Posterior cingulate gyrus (tissue), 11 donors: Measurements from ENCODE around the gene SEMA5A.

ENCODE experiments used
- DNase-seq, 10 donors: peaks; one replicate each; pipeline versions ENCODE4 v3.0.0 to v3.0.0-alpha.2; 2020 to 2021; ENCODE audit warnings: mixed read lengths in 3 of 10
- intact Hi-C: fragments of 100-400 bp; cut with DNase I; formaldehyde crosslinking; loops from one replicate; pipeline ENCODE4 v1.15.1; 2023

Gene SEMA5A

GRCh38 chr5:9447691-9448090, 98.2 kb downstream of the SEMA5A start:
- no peak for DNase-seq
- intact Hi-C loops: no loop called here

- DNase-seq: no peak
- intact Hi-C loops: no loop called here
These were observed 100.0 kb downstream of the SEMA5A start for GRCh38 chr5:9445826-9446388.

DNA sequence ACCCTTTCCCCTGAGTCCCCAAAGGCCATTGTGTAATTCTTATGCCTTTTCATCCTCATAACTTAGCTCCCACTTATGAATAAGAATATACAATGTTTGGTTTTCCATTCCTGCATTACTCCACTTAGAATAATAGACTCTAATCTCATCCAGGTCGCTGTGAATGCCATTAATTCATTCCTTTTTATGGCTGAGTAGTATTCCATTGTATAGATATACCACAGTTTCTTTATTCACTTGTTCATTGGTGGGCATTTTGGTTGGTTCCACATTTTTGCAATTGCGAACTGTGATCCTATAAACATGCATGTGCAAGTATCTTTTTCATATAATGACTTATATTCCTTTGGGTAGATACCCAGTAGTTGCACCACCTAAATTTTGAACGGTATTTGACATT, 101.5 kb downstream of the SEMA5A start:
- intact Hi-C loops: no loop called here
- no peak for DNase-seq

DNA sequence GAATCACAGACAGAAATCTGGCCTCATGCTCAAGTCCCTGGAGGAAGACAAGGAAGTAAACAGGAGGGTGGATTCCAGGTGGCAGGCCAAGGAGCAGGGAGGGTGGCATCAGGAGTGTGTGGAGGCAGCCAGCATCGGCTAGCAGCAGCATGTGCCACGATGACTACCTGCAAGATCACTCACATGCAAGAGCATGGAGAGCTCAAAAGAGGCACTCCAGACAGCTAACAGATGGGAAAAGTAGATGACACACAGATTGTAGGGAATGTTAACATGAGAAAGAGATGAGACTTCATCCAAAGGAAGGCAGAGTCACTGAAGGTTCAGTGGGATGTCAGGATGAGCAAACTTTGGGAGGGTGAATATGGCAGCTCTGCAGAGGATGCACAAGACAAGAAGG, 104.3 kb downstream of the SEMA5A start:
- DNase-seq: no peak
- intact Hi-C loops: no loop called here

DNA sequence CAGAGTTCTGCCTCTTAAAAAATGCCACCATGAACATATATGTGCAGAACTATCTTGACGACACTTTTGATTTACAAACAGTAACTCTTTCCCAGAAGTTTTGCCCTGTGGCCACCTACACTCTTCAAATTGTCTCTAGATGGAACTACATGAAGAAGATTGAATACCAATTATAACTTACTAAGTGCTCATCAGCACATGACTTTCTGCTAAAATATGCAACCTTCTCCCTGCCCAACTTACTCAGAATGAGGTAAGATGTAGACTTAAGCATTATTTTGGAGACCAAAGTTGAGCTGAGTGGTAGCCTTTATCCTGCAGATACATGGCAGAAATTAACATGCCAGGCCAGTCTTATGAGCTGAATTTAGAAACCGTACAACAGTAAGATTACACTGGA, 105.4 kb downstream of the SEMA5A start:
- no peak for DNase-seq
- intact Hi-C loops: no loop called here

DNA sequence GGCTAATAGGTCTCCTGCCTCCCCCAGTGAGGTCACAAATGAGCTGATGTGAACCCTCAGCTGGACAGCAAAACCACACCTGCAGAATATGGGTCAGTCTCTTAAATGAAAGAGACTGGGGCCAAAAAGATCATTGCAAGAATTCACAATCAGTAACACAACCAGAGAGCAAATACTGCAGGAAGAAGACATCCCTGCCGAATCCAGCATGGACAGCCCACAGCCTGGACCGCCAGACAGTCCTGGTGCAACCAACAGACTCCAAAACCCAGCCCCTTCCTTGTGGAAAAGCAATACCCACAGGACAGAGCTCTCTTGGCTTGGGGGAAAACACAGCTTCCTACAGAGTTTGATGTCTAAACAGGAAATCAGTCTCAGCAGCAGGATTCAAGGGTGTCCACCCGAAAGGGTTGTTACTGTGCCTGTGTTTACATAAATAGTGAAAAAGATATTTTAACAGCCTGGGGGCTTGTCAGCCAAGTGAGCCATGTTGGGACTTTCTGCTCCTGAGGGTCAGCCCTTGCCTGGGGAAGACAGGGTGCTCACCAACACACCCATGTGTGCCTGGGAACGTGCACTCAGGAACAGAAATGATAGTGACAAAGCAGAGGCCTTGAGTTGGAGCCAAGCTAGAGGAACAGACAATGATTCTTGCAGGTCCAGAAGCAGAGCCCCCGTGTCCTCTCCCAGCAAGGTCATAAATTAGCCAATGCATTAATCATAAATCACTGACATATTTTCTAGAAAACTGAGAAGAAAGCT, 106.2 kb downstream of the SEMA5A start:
- DNase-seq: no peak
- intact Hi-C loops: no loop called here

GRCh38 chr5:9438596-9439354, 107.1 kb downstream of the SEMA5A start:
- intact Hi-C loops: no loop called here
- no peak for DNase-seq

DNA sequence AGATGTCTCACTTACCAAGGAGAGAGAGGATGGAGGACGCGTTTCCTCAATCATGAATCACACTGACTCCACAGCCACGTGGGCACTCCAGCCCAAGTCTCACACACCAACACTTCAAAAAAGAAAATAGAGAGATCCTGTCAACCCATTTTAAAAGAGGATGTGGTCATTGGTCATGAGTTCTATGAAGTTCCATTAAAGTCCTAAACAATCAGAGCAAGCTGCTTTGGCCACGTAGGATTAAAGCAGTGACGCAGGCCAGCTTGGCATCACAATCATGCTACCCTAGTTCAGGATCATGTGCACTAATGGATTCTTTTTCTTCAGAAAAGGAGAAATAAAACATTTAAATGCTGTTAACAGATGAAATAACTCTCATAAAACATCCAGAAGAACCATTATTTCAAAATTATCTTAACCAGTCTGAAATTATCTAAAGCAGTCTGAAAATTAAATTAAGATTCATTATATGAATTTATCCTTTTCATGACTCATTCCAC, 108.1 kb downstream of the SEMA5A start:
- no peak for DNase-seq
- intact Hi-C loops: no loop called here

DNA sequence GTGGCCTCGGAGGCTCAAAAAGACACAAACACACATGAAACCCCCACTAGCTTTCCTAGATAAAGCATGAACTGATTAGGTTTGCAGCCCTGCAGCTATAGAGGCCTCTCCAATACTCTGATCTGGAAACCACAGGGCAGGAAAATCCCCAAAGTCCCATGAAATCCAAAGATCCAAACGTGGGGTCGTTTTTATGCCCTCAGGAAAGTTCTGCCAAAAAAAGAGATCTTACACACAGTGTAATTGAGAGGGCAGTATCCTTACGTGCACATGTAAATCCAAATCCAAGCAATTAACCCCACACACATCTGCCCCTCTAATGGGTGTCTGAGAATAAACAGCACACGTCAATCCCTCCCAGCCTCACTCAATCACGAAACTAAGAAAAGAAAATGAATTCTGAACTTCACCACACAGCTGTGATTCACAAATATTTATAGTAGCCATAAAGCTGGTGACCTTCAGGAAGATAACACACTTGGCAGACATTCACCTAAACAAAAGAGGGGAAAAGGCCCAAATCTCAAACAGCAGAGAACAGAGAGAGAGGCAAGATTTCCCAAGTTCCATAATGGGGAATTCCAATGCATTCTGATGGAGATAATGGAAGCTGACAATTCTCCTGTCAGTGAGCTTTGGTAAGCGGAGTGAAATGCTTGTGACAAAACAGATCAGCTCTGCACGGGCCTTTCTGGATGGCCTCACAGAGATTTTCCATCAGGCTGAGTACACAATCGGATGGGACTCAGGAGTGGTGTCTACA, 114.2 kb downstream of the SEMA5A start:
- intact Hi-C loops: no loop called here
- no peak for DNase-seq

- intact Hi-C loops: no loop called here
- no peak for DNase-seq
These were observed 114.8 kb downstream of the SEMA5A start for GRCh38 chr5:9431151-9431495.

GRCh38 chr5:9430306-9430705, 115.6 kb downstream of the SEMA5A start:
- intact Hi-C loops: no loop called here

DNA sequence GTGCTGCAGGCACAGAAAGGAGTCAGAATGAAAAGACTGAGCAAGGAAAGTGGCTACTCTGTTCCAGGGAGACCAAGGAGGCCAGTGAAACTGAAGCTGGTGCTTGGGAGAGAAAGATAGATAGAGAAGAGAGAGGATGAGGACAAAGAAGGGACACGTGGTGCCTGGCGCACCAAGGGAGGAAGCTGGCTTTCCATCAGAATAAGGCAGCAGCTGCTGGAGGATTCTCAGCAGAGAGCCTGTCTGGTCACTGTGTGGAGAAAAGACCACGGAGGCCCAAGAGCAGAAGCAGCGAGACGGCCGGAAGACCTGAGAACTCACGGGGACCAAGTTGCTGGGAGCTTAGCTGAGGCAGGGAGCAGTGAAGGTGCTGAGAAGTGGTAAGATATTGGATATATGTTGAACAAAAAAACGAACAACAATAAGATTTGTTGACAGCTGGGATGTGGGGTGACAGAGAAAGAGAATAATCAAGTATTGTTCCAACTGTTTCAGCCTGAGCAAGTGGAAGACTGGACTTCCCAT, 116.1 kb downstream of the SEMA5A start:
- DNase-seq: peak in 3 of 10 donors; percentile 9 to 44 (median 41)
- intact Hi-C loops: no loop called here

More at GRCh38 chr5:9430306-9430705, 115.6 kb downstream of the SEMA5A start:
- no peak for DNase-seq

- intact Hi-C loops: no loop called here
These were observed 117.6 kb downstream of the SEMA5A start for GRCh38 chr5:9428272-9428671.

GRCh38 chr5:9425710-9426109, 120.2 kb downstream of the SEMA5A start:
- intact Hi-C loops: no loop called here
- DNase-seq: no peak

More at GRCh38 chr5:9428272-9428671, 117.6 kb downstream of the SEMA5A start:
- DNase-seq: no peak

GRCh38 chr5:9423571-9423970, 122.3 kb downstream of the SEMA5A start:
- no peak for DNase-seq

DNA sequence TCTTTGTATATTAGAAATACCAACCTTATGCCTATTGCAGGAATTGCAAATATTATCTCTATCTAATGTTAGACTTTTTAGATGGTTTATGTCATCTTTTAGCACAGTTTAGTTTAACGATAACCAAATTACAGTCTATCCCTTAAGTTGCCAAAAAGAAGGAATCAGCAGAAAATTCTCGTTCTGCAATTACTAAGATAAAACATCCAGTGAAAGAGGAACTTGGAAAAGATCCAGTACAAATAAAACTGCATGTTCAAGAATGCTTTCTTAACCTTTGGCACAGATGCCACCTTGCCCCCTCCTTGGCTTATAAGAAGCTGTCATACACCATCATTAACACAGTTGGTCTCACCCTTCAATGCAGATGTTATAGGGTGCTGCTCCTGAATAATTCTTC, 124.0 kb downstream of the SEMA5A start:
- intact Hi-C loops: no loop called here
- DNase-seq: no peak

More at GRCh38 chr5:9423571-9423970, 122.3 kb downstream of the SEMA5A start:
- intact Hi-C loops: no loop called here

DNA sequence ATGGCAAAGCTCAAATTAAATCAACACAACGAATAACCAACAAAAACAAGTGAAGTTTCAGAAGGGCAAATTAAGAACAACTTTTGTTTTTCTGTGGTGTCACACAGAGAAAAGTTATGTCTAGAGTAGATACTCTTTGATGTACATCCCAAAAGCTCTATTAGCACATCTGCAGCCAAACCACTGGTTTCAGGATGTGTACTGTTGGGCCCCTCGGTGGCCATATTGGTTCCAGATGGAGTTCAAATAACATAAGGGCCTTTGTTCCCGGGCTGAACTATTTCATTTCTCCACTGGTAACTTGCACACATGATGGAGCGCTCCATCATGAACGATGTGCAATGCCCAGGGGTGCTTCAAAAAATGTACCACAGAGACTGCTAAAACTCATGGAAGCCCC, 126.1 kb downstream of the SEMA5A start:
- no peak for DNase-seq
- intact Hi-C loops: no loop called here

- no peak for DNase-seq
These were observed 130.3 kb downstream of the SEMA5A start for GRCh38 chr5:9415566-9415965.

DNA sequence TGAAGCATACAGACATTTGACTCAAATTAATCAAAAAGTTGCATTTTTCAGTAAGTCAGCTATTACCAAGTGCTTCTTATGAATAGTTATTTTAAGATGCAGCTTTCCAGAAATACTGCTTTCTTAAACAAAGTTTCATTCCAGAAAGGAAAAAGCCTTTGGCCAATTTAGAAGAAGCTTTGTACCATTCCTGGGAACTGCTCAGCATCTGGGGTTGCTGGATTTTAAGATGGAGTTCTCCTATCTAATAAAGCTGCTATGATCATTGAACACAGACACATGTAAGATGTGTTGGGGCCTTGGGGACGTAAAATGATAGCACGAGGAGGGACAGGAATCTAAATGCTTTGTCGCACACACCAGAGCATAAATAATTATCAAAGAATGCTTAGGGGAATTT, 130.8 kb downstream of the SEMA5A start:
- DNase-seq: no peak
- intact Hi-C loops: no loop called here

More at GRCh38 chr5:9415566-9415965, 130.3 kb downstream of the SEMA5A start:
- intact Hi-C loops: no loop called here

DNA sequence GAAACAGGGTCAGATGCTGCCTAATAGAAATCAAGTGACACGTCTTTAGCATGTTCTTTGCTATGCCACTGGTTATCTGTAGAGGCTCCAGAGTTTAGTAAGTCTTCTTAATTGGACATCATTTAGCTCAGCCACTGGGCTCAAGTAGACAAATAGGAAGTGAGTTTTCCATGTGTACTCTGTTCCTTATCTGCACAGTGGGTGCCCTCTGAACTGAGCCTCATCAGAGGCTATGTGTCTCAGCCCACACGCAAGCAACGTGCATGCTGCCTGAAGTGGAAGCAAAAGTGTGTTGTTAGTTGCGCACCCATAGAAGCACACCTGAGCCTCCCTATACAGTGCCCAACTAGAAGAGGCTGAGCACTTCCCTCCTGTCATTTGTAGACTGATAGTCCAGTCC, 134.7 kb downstream of the SEMA5A start:
- no peak for DNase-seq
- intact Hi-C loops: no loop called here
